Hematopoietic multipotent progenitor cell treated with erythropoietin and hydrocortisone succinate and interleukin-3 and kit ligand, for 17 days (in vitro differentiated cells): ENCODE results near the gene KCTD8.

Experiments
- DNase-seq: peaks from one replicate; pipeline ENCODE4 v3.0.0-alpha.2; 2015; ENCODE audit warnings: low spot score

The KCTD8 gene

DNA sequence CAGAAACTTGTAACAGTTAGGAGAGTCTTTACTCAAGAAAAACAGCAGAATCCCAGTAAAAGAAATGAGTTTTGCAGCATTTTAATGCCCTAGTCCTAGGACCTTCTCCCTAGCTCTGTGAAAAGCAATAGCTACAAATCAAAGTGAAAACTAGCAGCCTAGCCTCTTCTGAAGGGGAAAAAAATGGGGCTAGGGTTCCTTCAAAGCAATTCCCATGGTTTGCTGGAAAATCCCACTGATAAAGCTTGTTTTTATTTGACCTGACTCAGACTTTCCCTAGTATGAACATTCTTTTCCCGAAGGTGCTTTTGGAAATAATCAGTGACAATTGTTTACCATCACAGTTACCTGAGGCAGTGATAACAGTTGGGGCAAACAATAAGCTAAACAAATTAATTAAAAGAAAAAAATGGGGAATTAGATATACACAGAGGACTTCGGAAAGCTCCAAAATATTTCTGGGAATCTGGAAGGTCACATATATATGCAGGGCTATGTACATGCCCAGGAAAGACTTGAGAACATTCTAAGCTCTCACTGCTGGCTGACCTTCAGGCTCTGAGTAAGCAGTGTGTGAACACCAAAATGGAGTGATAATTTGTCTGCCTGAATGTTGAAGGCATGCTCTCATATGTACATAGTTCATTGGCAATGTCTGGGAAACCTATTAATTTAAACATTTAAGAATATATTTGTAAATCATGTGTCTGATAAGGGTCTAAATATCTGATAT is 285.9 kb downstream of the KCTD8 start:
- no peak for DNase-seq

DNA sequence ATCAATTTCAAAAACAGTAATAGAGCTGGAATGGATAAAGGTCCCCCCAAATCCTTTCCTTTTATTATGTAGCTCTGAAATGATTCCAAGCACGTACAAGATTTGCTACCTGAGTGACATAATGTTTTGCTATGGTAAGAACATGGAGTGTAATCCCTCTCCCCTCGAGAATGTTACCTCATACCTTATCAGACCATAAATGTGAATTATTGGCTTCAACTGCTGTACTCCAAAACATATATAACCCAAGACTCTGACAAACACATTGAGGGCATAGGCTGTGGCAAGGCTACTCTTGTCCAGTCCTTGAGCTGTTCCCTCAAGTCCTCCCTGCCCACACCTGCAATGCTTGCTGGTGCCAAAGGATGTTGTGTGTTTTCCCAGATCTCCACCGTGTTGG is 286.9 kb downstream of the KCTD8 start:
- no peak for DNase-seq

DNA sequence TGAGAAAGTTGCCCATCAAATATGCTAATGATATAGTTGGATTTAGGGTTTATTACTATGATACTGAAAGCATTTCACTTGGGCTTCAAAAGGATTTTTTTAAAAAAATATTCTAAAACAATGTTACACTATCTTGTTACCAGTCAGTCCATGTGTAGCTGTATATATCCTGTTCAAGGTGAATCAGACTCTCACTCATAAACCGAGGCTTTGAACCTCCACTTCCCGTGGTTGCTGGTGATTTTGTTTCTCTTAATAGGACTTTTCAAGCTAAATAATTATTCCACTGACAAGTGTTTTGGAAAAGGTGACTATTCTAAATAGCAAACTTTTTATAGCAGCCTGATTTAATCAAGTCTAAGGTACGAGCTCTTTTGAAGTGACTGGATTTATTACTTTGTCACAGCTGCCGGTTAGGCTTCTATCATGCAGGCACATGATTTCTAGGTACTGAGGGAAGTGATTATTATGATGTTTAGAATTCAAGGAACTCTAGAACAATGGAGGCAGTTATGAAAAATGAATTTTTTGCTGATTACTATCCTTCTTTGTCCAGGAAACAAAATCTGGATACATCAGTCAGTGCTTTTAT is 287.7 kb downstream of the KCTD8 start:
- DNase-seq, result no peak

DNA sequence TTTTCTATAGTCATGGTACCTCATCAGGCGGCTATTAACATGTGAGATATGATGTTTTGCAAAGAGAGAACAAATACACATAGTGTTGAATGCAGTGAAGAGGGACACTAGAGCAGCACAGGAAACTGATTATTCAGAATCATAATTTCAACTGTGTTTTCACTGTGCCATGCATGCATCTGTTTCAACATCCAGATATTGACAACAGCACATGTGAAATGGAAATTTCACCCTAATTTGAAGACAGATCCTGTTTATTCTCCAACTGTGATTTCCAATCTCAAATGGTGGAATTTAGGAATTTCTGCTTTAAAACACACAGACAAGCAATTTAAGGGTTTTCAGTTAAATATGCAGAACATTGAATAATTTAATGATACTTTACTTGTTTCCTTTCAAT is 288.6 kb downstream of the KCTD8 start:
- DNase-seq, result no peak

DNA sequence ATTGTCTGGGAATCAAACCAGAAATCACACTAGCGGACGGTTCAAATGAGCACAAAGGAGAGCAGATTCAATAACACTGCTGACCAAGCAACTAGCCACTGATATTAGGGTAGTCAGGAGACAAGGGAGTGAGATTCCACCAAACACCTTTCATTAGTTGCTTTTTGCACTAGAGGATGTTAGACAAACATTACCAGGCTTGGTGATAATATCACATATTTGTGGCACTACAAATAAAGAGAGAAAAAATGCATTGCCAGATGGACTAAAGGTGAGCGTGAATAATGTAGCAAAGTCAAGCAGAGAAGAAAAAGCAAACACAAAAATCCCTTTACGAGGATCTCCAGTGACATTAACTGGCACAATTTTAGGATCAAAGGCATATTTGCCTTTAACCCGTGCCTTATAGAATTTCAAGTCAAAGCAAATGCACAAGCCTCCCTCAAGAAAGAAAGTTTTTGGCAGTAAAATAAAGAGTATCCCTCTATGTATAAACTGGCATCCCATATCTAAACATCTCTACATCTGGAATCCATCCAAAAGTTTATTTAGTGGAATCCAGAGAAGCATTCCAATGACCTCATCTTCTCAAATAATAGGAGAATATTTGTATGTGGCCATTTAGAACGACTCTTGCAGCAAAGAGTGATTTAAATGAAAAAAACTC is 290.9 kb downstream of the KCTD8 start:
- DNase-seq, result no peak

DNA sequence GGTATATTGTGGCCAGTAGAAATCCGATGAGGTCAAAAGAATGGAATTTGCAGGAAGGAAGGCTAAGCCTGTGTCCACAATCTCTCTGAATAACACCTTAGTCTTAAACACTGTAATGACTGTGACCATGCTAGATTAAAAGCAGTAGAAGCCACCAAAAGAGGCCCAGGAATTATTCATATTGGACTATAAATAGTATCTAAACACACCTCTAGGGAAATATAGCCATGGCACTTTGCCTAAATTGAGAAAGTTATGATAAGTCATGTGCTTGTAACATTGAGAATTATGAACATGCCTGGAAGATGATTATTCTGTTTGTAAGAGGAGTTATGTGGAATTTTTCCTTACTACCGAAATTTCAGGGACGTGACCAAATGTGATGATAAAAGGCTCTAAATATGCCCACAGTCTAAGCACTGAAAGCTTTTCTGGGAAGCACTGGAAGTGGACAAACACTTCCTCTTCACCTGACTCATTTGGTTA is 298.5 kb downstream of the KCTD8 start:
- DNase-seq, result no peak

DNA sequence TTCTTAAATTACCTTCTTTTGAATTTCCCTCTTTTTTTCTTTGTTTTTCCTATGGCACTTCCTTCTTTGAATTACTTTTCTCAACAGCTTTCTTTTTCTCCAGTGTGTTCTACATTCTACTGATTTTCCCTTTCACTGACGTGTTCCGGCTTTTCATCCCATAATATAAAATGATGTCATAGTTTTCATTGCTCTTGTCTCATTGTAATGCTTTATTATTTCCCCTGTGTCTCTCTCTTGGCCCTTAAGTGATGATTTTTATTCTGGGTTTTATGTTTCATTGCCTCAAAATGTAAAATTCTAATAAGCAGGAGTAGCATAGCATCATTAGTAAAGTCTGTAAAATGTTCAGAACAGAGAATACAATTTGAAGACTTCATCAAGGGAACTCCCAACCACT is 299.3 kb downstream of the KCTD8 start:
- DNase-seq, result no peak

DNA sequence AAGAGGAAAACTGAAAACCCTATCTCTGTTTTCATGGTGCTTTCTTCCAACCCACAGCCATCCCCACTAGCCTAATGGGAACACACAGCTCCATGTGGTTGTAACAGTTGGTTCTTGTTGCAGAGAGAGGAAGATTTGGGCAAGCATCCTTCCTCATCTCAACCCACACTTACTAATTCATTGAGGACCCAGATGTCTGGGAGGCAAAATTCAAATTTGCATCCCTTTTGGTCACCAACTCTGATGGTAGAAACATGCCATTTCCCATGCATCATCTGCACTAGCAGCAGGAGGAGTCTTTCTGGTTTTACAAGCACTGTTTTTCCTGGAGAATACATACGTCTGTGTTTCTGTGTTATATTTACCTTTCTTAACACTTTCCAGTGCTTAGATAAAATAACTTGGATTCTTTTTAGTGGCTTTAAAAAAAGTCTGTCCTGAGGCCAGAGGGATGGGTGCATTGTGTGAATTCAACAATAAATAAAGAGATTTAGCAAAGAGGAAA is 301.0 kb downstream of the KCTD8 start:
- no peak for DNase-seq

DNA sequence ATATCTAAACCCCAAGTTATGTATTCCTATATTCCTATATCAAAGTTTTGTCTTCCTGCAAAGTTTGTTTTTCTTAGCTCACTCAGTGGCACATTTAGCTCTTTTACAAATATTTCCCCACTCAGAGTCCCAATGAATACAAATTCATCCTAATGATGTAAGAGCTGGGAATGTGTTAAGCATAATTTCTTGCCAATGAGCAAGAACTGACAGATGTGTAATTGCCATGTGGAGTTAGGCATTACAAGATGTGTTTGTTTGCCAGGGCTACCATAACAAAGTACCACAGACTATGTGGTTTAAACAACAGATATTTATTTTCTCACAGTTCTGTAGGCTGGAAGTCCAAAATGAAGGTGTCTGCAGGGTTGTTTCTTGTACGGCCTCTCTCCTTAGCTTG is 302.1 kb downstream of the KCTD8 start:
- DNase-seq, result no peak

DNA sequence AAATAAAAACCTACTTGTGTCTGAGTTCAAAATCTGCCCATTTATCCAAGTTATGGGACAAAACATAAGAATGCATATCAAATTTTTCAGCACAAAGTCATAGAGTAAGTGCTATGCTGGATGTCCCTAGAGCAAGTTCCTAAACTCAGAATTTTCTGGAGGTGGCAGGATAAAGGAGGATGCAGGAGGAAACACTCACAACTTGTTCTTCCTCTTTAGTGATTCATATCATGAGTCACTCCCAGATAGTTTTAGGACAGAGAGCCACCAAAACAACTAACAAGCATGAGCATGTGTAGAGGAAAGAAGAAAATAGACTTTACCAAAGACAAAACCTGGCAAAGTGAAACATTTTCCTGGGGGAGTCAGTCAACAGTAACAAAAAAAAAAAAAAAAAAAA is 302.7 kb downstream of the KCTD8 start:
- no peak for DNase-seq

DNA sequence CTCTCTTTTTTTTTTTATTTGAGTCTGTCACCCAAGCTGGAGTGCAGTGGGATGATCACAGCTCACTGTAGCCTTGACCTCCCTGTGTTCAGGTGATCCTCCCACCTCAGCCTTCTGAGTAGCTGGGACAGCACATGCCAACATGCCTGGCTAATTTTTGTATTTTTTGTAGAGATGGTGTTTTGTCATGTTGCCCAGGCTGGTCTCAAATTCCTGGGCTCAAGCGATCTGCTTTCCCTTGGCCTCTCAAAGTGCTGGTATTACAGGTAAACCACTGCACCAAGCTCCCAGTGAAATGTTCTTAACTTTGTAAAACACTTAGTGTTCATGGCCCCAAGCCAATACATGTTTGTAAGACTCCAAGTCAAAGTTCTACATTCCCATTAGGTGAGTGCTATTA is 316.1 kb downstream of the KCTD8 start:
- no peak for DNase-seq
